HCT116 (cell line): Measurements from ENCODE around the gene RAI1. TPM values are rescaled to one million over a fixed set of nuclear protein-coding genes. Genes with fewer than 3 reads are reported as not detected.

ENCODE experiments used
- ATAC-seq: fragments of 200-7000 bp; cut with Tn5 transposase; 2 replicates; pipeline ENCODE4 v1.9.1; 2020; ENCODE audit warnings: mild to moderate bottlenecking, moderate library complexity
- BruUV-seq: library from RNA; stranded (reverse); fragments of 400-500 nt; replicated peaks from 2 replicates; lab custom pipeline; 2021; lab: Mats Ljungman, UMichigan
- CTCF ChIA-PET: fragments of 300-600 bp; sonication (Branson Sonifier 250); formaldehyde crosslinking; loops from one replicate; lab custom pipeline; 2021; ENCODE audit warnings: antibody characterized with exemption; lab: Charles Lee
- POLR2A ChIA-PET: fragments of 300-600, 350-600 bp; sonication (Branson Sonifier 250); formaldehyde crosslinking; loops from one replicate; lab custom pipeline; 2021; ENCODE audit warnings: antibody characterized with exemption; lab: Charles Lee
- RAD21 ChIA-PET, 2 experiments: fragments of 300-600 bp; sonication (Branson Sonifier 250); formaldehyde crosslinking; loops; one replicate each; lab custom pipeline; 2023; ENCODE audit warnings: low total read pairs in 2 of 2; ENCODE audit not compliant: uncharacterized antibody in 2 of 2, unreplicated experiment in 2 of 2, low non-redundant PET in 1 of 2; lab: Charles Lee
- DNase-seq: peaks from one replicate; pipeline ENCODE4 v3.0.0-alpha.2; 2010; ENCODE audit warnings: low read depth, low spot score
- H2AFZ ChIP-seq: fragments of 200-600 bp; shearing (Covaris generic), sonication (generic); 2 replicates; pipeline ENCODE4 v1.6.1; 2017; ENCODE audit warnings: low read depth, mixed run types, mixed read lengths, antibody characterized with exemption, low read length; ENCODE audit not compliant: poor library complexity, severe bottlenecking
- H3K27ac ChIP-seq: 2 replicates; pipeline ENCODE4 v1.5.1; 2012; ENCODE audit warnings: low read depth, low read length
- H3K27me3 ChIP-seq: fragments of 200-600 bp; sonication (generic); 2 replicates; pipeline ENCODE4 v1.6.1; 2016; ENCODE audit warnings: mixed run types, low read length, mixed read lengths; ENCODE audit not compliant: insufficient read depth
- H3K36me3 ChIP-seq, 2 experiments: fragments of 200-500 bp in 1 of 2; fragments of 200-600 bp in 1 of 2; sonication (Bioruptor generic) in 1 of 2; sonication (generic) in 1 of 2; 2 replicates each; pipeline versions ENCODE4 v1.5.1 to v1.6.1; 2014 to 2016; ENCODE audit warnings: low read length in 2 of 2, inconsistent platforms in 1 of 2, mixed read lengths in 1 of 2, mixed run types in 1 of 2; ENCODE audit not compliant: insufficient read depth in 2 of 2, control insufficient read depth in 1 of 2
- H3K4me1 ChIP-seq, 2 experiments: fragments of 200-600 bp in 1 of 2; sonication (generic) in 1 of 2; 2 replicates each; pipeline versions ENCODE4 v1.5.1 to v1.6.1; 2012 to 2017; ENCODE audit warnings: low read length in 2 of 2, inconsistent platforms in 1 of 2, mild to moderate bottlenecking in 1 of 2, mixed read lengths in 1 of 2, mixed run types in 1 of 2, moderate library complexity in 1 of 2; ENCODE audit not compliant: insufficient read depth in 2 of 2, control insufficient read depth in 1 of 2
- H3K4me2 ChIP-seq: fragments of 200-600 bp; sonication (generic); 2 replicates; pipeline ENCODE4 v1.6.1; 2017; ENCODE audit warnings: mixed run types, low read length, mixed read lengths
- H3K4me3 ChIP-seq, 2 experiments: fragments of 200-600 bp in 1 of 2; sonication (generic) in 1 of 2; replicated peaks in 1 of 2; 2 replicates each; pipeline ENCODE4 v1.5.1; 2011 to 2016; ENCODE audit warnings: low read length in 2 of 2, control low read depth in 1 of 2, low read depth in 1 of 2, mild to moderate bottlenecking in 1 of 2, mixed read lengths in 1 of 2, mixed run types in 1 of 2
- H3K79me2 ChIP-seq: fragments of 200-600 bp; sonication (generic); 2 replicates; pipeline ENCODE4 v1.6.1; 2017; ENCODE audit warnings: mild to moderate bottlenecking, mixed run types, low read length, moderate library complexity, mixed read lengths; ENCODE audit not compliant: insufficient read depth
- H3K9ac ChIP-seq: fragments of 200-600 bp; sonication (generic); 2 replicates; pipeline ENCODE4 v1.6.1; 2016; ENCODE audit warnings: low read length, mixed read lengths
- H3K9me2 ChIP-seq: fragments of 200-600 bp; sonication (generic), shearing (Covaris generic); 2 replicates; pipeline ENCODE4 v1.6.1; 2017; ENCODE audit warnings: mixed run types, mild to moderate bottlenecking, moderate library complexity; ENCODE audit not compliant: insufficient read depth
- H3K9me3 ChIP-seq, 2 experiments: fragments of 200-500 bp in 1 of 2; fragments of 200-600 bp in 1 of 2; sonication (Bioruptor generic) in 1 of 2; sonication (generic) in 1 of 2; 2 replicates each; pipeline ENCODE4 v1.6.1; 2014 to 2017; ENCODE audit warnings: low read length in 2 of 2, mixed read lengths in 2 of 2, inconsistent platforms in 1 of 2, low read depth in 1 of 2, mild to moderate bottlenecking in 1 of 2, mixed run types in 1 of 2, moderate library complexity in 1 of 2; ENCODE audit not compliant: control insufficient read depth in 1 of 2, insufficient read depth in 1 of 2
- H4K20me1 ChIP-seq: fragments of 200-600 bp; sonication (generic), shearing (Covaris generic); 2 replicates; pipeline ENCODE4 v1.6.1; 2017; ENCODE audit warnings: mixed run types, mild to moderate bottlenecking, moderate library complexity; ENCODE audit not compliant: insufficient read depth
- ATF3 ChIP-seq: IDR thresholded peaks from 2 replicates; pipeline ENCODE4 v1.6.1; 2012
- CBX3 ChIP-seq: IDR thresholded peaks from 2 replicates; pipeline ENCODE4 v1.6.1; 2012; ENCODE audit warnings: low read depth
- CEBPB ChIP-seq: IDR thresholded peaks from 2 replicates; pipeline ENCODE4 v1.6.1; 2012; ENCODE audit warnings: low read depth
- CTCF ChIP-seq, 3 experiments: fragments of 200-600 bp in 1 of 3; sonication (generic) in 1 of 3; IDR thresholded peaks in 2 of 3; conservative IDR thresholded peaks in 1 of 3; 2 replicates each; pipeline ENCODE4 v1.5.1; 2012 to 2017; ENCODE audit warnings: low read depth in 2 of 3, low read length in 2 of 3, antibody characterized with exemption in 1 of 3, borderline replicate concordance in 1 of 3, control low read depth in 1 of 3, mild to moderate bottlenecking in 1 of 3, mixed read lengths in 1 of 3, mixed run types in 1 of 3, moderate library complexity in 1 of 3; ENCODE audit not compliant: insufficient read depth in 1 of 3
- ELF1 ChIP-seq: IDR thresholded peaks from 2 replicates; pipeline ENCODE4 v1.6.1; 2012; ENCODE audit warnings: low read depth, borderline replicate concordance
- EZH2 ChIP-seq: fragments of 200-600 bp; sonication (generic); IDR thresholded peaks from 2 replicates; pipeline ENCODE4 v1.6.1; 2017; ENCODE audit warnings: antibody characterized with exemption, mixed run types
- JUND ChIP-seq: IDR thresholded peaks from 2 replicates; pipeline ENCODE4 v1.6.1; 2012
- MAX ChIP-seq: IDR thresholded peaks from 2 replicates; pipeline ENCODE4 v1.6.1; 2012
- POLR2A ChIP-seq: IDR thresholded peaks from 2 replicates; pipeline ENCODE4 v1.7.0; 2011; ENCODE audit warnings: borderline replicate concordance; ENCODE audit not compliant: insufficient read depth, insufficient read length; ENCODE audit errors: extremely low read depth
- POLR2AphosphoS5 ChIP-seq: IDR thresholded peaks from 2 replicates; pipeline ENCODE4 v1.6.1; 2011; ENCODE audit warnings: mild to moderate bottlenecking, low read depth, low read length, moderate library complexity
- RAD21 ChIP-seq: IDR thresholded peaks from 2 replicates; pipeline ENCODE4 v1.6.1; 2012; ENCODE audit warnings: low read depth, mild to moderate bottlenecking
- SIN3A ChIP-seq: IDR thresholded peaks from 2 replicates; pipeline ENCODE4 v1.6.1; 2012; ENCODE audit warnings: low read depth
- SP1 ChIP-seq: IDR thresholded peaks from 2 replicates; pipeline ENCODE4 v1.6.1; 2012; ENCODE audit warnings: low read depth
- SRF ChIP-seq: IDR thresholded peaks from 2 replicates; pipeline ENCODE4 v1.6.1; 2012; ENCODE audit warnings: low read depth
- TCF7L2 ChIP-seq: IDR thresholded peaks from 2 replicates; pipeline ENCODE4 v1.7.0; 2011; ENCODE audit warnings: borderline replicate concordance, inconsistent platforms; ENCODE audit not compliant: insufficient read depth, insufficient read length; ENCODE audit errors: extremely low read depth
- ZBTB33 ChIP-seq: IDR thresholded peaks from 2 replicates; pipeline ENCODE4 v1.6.1; 2011; ENCODE audit warnings: mild to moderate bottlenecking, low read length, moderate library complexity; ENCODE audit not compliant: insufficient replicate concordance; ENCODE audit errors: extremely low read depth
- intact Hi-C: fragments of 100-400 bp; cut with micrococcal nuclease; formaldehyde crosslinking; loops from 2 replicates; pipeline ENCODE4 v1.10.0; 2022
- total RNA-seq: library from RNA; stranded (reverse); gene quantifications from one replicate; pipeline ENCODE4 v1.2.1, GENCODE V29; 2021; ENCODE audit not compliant: unreplicated experiment

Gene RAI1
- total RNA-seq, 1 experiment from 2014 or later = 38.5 TPM

- no peak overlapping the region for H3K27ac ChIP-seq
- no peaks in the 10 kb centered on the region for H3K9me3 ChIP-seq
- CTCF ChIA-PET = interaction anchor here (1.4 to 2.4 kb wide), 2 partner anchors 8 to 19 kb away, joined by 4 to 6 read pairs; no protein-coding TSS in a partner anchor
- intact Hi-C loops = no loop called here
- no peaks in the 10 kb centered on the region for H3K27me3 ChIP-seq
- no peaks in the 10 kb centered on the region for H3K36me3 ChIP-seq
- RAD21 ChIA-PET = no interaction called here
- H3K9me2 ChIP-seq = no peaks in the 10 kb centered on the region
- H3K4me3 ChIP-seq = no peak overlapping the region
- ATAC-seq (no peak), DNase-seq (no peak)
- H3K4me2 ChIP-seq = no peak overlapping the region
- H3K4me1 ChIP-seq = peaks cover 26 to 46% of the 10 kb centered on the region in 2 experiments
- no peak overlapping the region for H3K9ac ChIP-seq
- H4K20me1 ChIP-seq = no peaks in the 10 kb centered on the region
- POLR2A ChIA-PET = no interaction called here
- H2AFZ ChIP-seq = no peak overlapping the region
- TF ChIP-seq CTCF (IDR thresholded peaks at IDR 0.05 in 2 of 3, conservative IDR thresholded peaks at IDR 0.05 in 1 of 3; ENCODE audit: borderline replicate concordance in 1 of 3, insufficient read depth in 1 of 3, low read depth in 2 of 3, low read length in 2 of 3) (peak in 2 of 3 experiments; percentile 38 to 57; a peak in 4 of 6 replicates), MAX (no peak)
- BruUV-seq = no TSS peak
- peaks cover 53% of the 10 kb centered on the region for H3K79me2 ChIP-seq
These were observed 66.9 kb downstream of the RAI1 start for GRCh38 chr17:17748179-17748578.

GRCh38 chr17:17748604-17749003, 67.3 kb downstream of the RAI1 start:
- H3K4me2 ChIP-seq = no peak overlapping the region
- ChIA-PET POLR2A (no interaction called here), RAD21 (no interaction called here), CTCF (interaction anchor here (1.4 to 2.4 kb wide), 2 partner anchors 9 to 19 kb away, joined by 4 to 6 read pairs; no protein-coding TSS in a partner anchor)
- no peaks in the 10 kb centered on the region for H3K36me3 ChIP-seq
- H3K79me2 ChIP-seq = peaks cover 53% of the 10 kb centered on the region
- no peaks in the 10 kb centered on the region for H3K9me2 ChIP-seq
- intact Hi-C loops = no loop called here
- no peaks in the 10 kb centered on the region for H3K9me3 ChIP-seq
- no peaks in the 10 kb centered on the region for H3K27me3 ChIP-seq
- no peaks in the 10 kb centered on the region for H4K20me1 ChIP-seq
- no peak overlapping the region for H2AFZ ChIP-seq
- no TSS peak for BruUV-seq
- DNase-seq (no peak), ATAC-seq (no peak)
- H3K27ac ChIP-seq = no peak overlapping the region
- no peak for TF ChIP-seq EZH2
- TF ChIP-seq SP1 = no peak
- TF ChIP-seq RAD21 = no peak
- no peak for TF ChIP-seq CEBPB
- TF ChIP-seq POLR2AphosphoS5 = no peak
- no peak for TF ChIP-seq ZBTB33
- TF ChIP-seq ATF3 = no peak
- no peak for TF ChIP-seq SIN3A
- TF ChIP-seq JUND = no peak
- no peak for TF ChIP-seq SRF
- no peak for TF ChIP-seq TCF7L2
- no peak for TF ChIP-seq MAX
- no peak for TF ChIP-seq POLR2A
- no peak for TF ChIP-seq ELF1
- TF ChIP-seq CBX3 = no peak
- peaks cover 30 to 51% of the 10 kb centered on the region in 2 experiments for H3K4me1 ChIP-seq
- H3K9ac ChIP-seq = no peak overlapping the region
- no peak overlapping the region for H3K4me3 ChIP-seq
